Trophoblast cell (in vitro differentiated cells and primary cell): ENCODE results near the gene PTDSS2. TPM values are rescaled to one million over a fixed set of nuclear protein-coding genes. Genes with fewer than 3 reads are reported as not detected.
A peak's percentile ranks its signal among the peaks of the same experiment; 100 is the strongest.
"Not testable (repeated sequence)": the region's sequence is repeated elsewhere in the genome, so short reads cannot be mapped to it uniquely, and the experiment has no call there.

Experiments
- DNase-seq, 2 donors: peaks; one replicate each; pipeline ENCODE4 v3.0.0-alpha.2; 2016
- H2AFZ ChIP-seq: 2 replicates; pipeline ENCODE4 v1.6.1; 2013; ENCODE audit warnings: low read length, moderate library complexity, mild to moderate bottlenecking; ENCODE audit not compliant: insufficient read depth, poor library complexity
- H2AK5ac ChIP-seq: 2 replicates; pipeline ENCODE4 v1.6.1; 2013; ENCODE audit warnings: mild to moderate bottlenecking, low read length
- H2BK120ac ChIP-seq: 2 replicates; pipeline ENCODE4 v1.6.1; 2013; ENCODE audit warnings: low read length, mild to moderate bottlenecking, moderate library complexity; ENCODE audit not compliant: insufficient read depth, poor library complexity
- H2BK12ac ChIP-seq: 2 replicates; pipeline ENCODE4 v1.6.1; 2013; ENCODE audit warnings: mild to moderate bottlenecking, low read length, moderate library complexity
- H2BK5ac ChIP-seq: 2 replicates; pipeline ENCODE4 v1.6.1; 2013; ENCODE audit warnings: low read length, low read depth, moderate library complexity, mild to moderate bottlenecking; ENCODE audit not compliant: poor library complexity
- H3K14ac ChIP-seq: 2 replicates; pipeline ENCODE4 v1.6.1; 2013; ENCODE audit warnings: mild to moderate bottlenecking, low read length
- H3K18ac ChIP-seq: 2 replicates; pipeline ENCODE4 v1.6.1; 2013; ENCODE audit warnings: mild to moderate bottlenecking, low read length
- H3K23ac ChIP-seq: 2 replicates; pipeline ENCODE4 v1.6.1; 2013; ENCODE audit warnings: low read length
- H3K27ac ChIP-seq: 2 replicates; pipeline ENCODE4 v1.5.1; 2013; ENCODE audit warnings: low read depth, mild to moderate bottlenecking, inconsistent platforms, low read length, moderate library complexity
- H3K27me3 ChIP-seq: 2 replicates; pipeline ENCODE4 v1.6.1; 2013; ENCODE audit warnings: inconsistent platforms, mild to moderate bottlenecking, low read length, moderate library complexity; ENCODE audit not compliant: insufficient read depth
- H3K36me3 ChIP-seq, 2 experiments: 1 replicate in 1 of 2; 2 replicates in 1 of 2; pipeline ENCODE4 v1.6.1; 2013; ENCODE audit warnings: low read length in 2 of 2, mild to moderate bottlenecking in 2 of 2, moderate library complexity in 1 of 2; ENCODE audit not compliant: insufficient read depth in 2 of 2, control insufficient read depth in 1 of 2
- H3K4ac ChIP-seq: 2 replicates; pipeline ENCODE4 v1.6.1; 2013; ENCODE audit warnings: low read depth, mild to moderate bottlenecking, low read length, moderate library complexity
- H3K4me1 ChIP-seq, 2 experiments: 1 replicate in 1 of 2; 2 replicates in 1 of 2; pipeline ENCODE4 v1.6.1; 2013; ENCODE audit warnings: low read length in 2 of 2, mild to moderate bottlenecking in 2 of 2, moderate library complexity in 1 of 2; ENCODE audit not compliant: insufficient read depth in 2 of 2, control insufficient read depth in 1 of 2
- H3K4me2 ChIP-seq: 2 replicates; pipeline ENCODE4 v1.6.1; 2013; ENCODE audit warnings: inconsistent platforms, mild to moderate bottlenecking, low read length, moderate library complexity
- H3K4me3 ChIP-seq: 2 replicates; pipeline ENCODE4 v1.5.1; 2013; ENCODE audit warnings: mild to moderate bottlenecking, low read depth, low read length, inconsistent platforms
- H3K79me1 ChIP-seq: one replicate; pipeline ENCODE4 v1.6.1; 2013; ENCODE audit warnings: low read length
- H3K79me2 ChIP-seq: 2 replicates; pipeline ENCODE4 v1.6.1; 2013; ENCODE audit warnings: low read length, mild to moderate bottlenecking; ENCODE audit not compliant: control insufficient read depth, insufficient read depth, poor library complexity
- H3K9ac ChIP-seq: 2 replicates; pipeline ENCODE4 v1.6.1; 2013; ENCODE audit warnings: mild to moderate bottlenecking, low read length
- H3K9me3 ChIP-seq: 2 replicates; pipeline ENCODE4 v1.6.1; 2013; ENCODE audit warnings: low read depth, mild to moderate bottlenecking, control low read depth, inconsistent platforms, low read length; ENCODE audit not compliant: insufficient read depth
- H4K12ac ChIP-seq: 2 replicates; pipeline ENCODE4 v1.6.1; 2013; ENCODE audit warnings: low read depth, mild to moderate bottlenecking, low read length, moderate library complexity
- H4K8ac ChIP-seq: 2 replicates; pipeline ENCODE4 v1.6.1; 2013; ENCODE audit warnings: low read depth, mild to moderate bottlenecking, low read length, moderate library complexity
- H4K91ac ChIP-seq: one replicate; pipeline ENCODE4 v1.6.1; 2013; ENCODE audit warnings: low read depth, mild to moderate bottlenecking, low read length, moderate library complexity
- WGBS: extraction: QIAGEN DNeasy Blood & Tissue Kit; methylation state at CpG from one replicate; pipeline ENCODE4 v1.1.7; 2013; ENCODE audit warnings: missing lambda C conversion rate; ENCODE audit not compliant: insufficient read length, insufficient coverage; ENCODE audit errors: extremely low coverage; 5-methylcytosine and 5-hydroxymethylcytosine counted together
- polyA plus RNA-seq: library from polyadenylated mRNA; stranded (reverse); fragments of 200-250 nt; gene quantifications from 2 replicates; pipeline ENCODE4 v1.2.3, GENCODE V29; 2013

The PTDSS2 gene
- 27.0 and 28.6 TPM in 2 replicates for polyA plus RNA-seq

GRCh38 chr11:449889-450808, at the start of gene PTDSS2:
Gene PTDSS2 (plus strand): TSS chr11:450279. CDS start chr11:450456, 177 bp downstream.
- Histone ChIP-seq H4K91ac (peak within 1 kb of the TSS; percentile 88), H3K79me2 (peaks cover 15% of the 10 kb centered on the region), H3K9me3 (peaks cover 3% of the 10 kb centered on the region), H2AFZ (peak within 1 kb of the TSS; percentile 92), H3K4me3 (peak within 1 kb of the TSS; percentile 93), H3K14ac (peak within 1 kb of the TSS; percentile 81), H3K4me2 (peak within 1 kb of the TSS; percentile 87), H3K23ac (no peak within 1 kb of the TSS), H2BK120ac (peak within 1 kb of the TSS; percentile 80), H3K18ac (peak within 1 kb of the TSS; percentile 89), H3K79me1 (peaks cover 18% of the 10 kb centered on the region), H3K9ac (peak within 1 kb of the TSS; percentile 88), H3K36me3 (peaks cover 19 to 26% of the 10 kb centered on the region in 2 experiments), H3K27me3 (no peaks in the 10 kb centered on the region), H3K4ac (peak within 1 kb of the TSS; percentile 70), H3K27ac (peak within 1 kb of the TSS; percentile 45), H2AK5ac (peak within 1 kb of the TSS; percentile 69), H2BK5ac (peak within 1 kb of the TSS; percentile 78), H4K8ac (peak within 1 kb of the TSS; percentile 96), H3K4me1 (peaks cover 21 to 26% of the 10 kb centered on the region in 2 experiments), H4K12ac (peak within 1 kb of the TSS; percentile 83), H2BK12ac (peak within 1 kb of the TSS; percentile 26)
- DNase-seq, result peak; percentile 96
- no CpG with 5 or more reads among the region's 108 CpGs for WGBS

GRCh38 chr11:401196-401595, 48.9 kb upstream of the PTDSS2 start:
- H3K36me3 ChIP-seq, result peaks cover 63 to 65% of the 10 kb centered on the region in 2 experiments
- not testable (repeated sequence) for H3K4ac ChIP-seq, H3K4me3 ChIP-seq, DNase-seq, H3K23ac ChIP-seq, H3K18ac ChIP-seq, H4K91ac ChIP-seq, H3K79me1 ChIP-seq, H2BK12ac ChIP-seq, H3K4me2 ChIP-seq, H3K27ac ChIP-seq, H3K79me2 ChIP-seq, H3K9ac ChIP-seq, H3K14ac ChIP-seq, H2AK5ac ChIP-seq, H3K27me3 ChIP-seq, H2AFZ ChIP-seq, H3K4me1 ChIP-seq, H2BK120ac ChIP-seq, H2BK5ac ChIP-seq, H4K8ac ChIP-seq, H4K12ac ChIP-seq
- WGBS, result no CpG with 5 or more reads among the region's 52 CpGs
- peaks cover 19% of the 10 kb centered on the region for H3K9me3 ChIP-seq

GRCh38 chr11:403021-403760, 46.9 kb upstream of the PTDSS2 start:
- Histone ChIP-seq H2BK120ac (no peak overlapping the region), H3K4me3 (no peak overlapping the region), H3K4me2 (no peak overlapping the region), H3K79me1 (peaks cover 4% of the 10 kb centered on the region), H3K23ac (no peak overlapping the region), H2AK5ac (no peak overlapping the region), H4K8ac (no peak overlapping the region), H3K14ac (no peak overlapping the region), H3K9ac (no peak overlapping the region), H3K79me2 (peaks cover 3% of the 10 kb centered on the region), H3K18ac (no peak overlapping the region), H4K12ac (no peak overlapping the region), H3K4me1 (peaks cover 7 to 8% of the 10 kb centered on the region in 2 experiments), H3K9me3 (peaks cover 13% of the 10 kb centered on the region), H2BK12ac (no peak overlapping the region), H3K27me3 (no peaks in the 10 kb centered on the region), H2BK5ac (no peak overlapping the region), H4K91ac (no peak overlapping the region), H2AFZ (no peak overlapping the region), H3K27ac (no peak overlapping the region), H3K36me3 (peaks cover 48 to 51% of the 10 kb centered on the region in 2 experiments), H3K4ac (no peak overlapping the region)
- no peak for DNase-seq
- no CpG with 5 or more reads among the region's 55 CpGs for WGBS

GRCh38 chr11:403761-404431, 46.2 kb upstream of the PTDSS2 start:
- Histone ChIP-seq H2AFZ (no peak overlapping the region), H3K4me2 (no peak overlapping the region), H2BK12ac (no peak overlapping the region), H2BK120ac (no peak overlapping the region), H2AK5ac (no peak overlapping the region), H3K23ac (no peak overlapping the region), H3K27ac (no peak overlapping the region), H4K12ac (no peak overlapping the region), H3K79me2 (peaks cover 3% of the 10 kb centered on the region), H3K79me1 (peaks cover 4% of the 10 kb centered on the region), H3K9me3 (peaks cover 10% of the 10 kb centered on the region), H3K36me3 (peaks cover 42 to 45% of the 10 kb centered on the region in 2 experiments), H3K4ac (no peak overlapping the region), H3K4me1 (peaks cover 7 to 8% of the 10 kb centered on the region in 2 experiments), H3K9ac (no peak overlapping the region), H2BK5ac (no peak overlapping the region), H4K91ac (no peak overlapping the region), H3K14ac (no peak overlapping the region), H4K8ac (no peak overlapping the region), H3K18ac (no peak overlapping the region), H3K27me3 (no peaks in the 10 kb centered on the region), H3K4me3 (no peak overlapping the region)
- no peak for DNase-seq
- no CpG with 5 or more reads among the region's 27 CpGs for WGBS
